PC-3 (cell line): ENCODE data around the gene TPCN2. TPM values are rescaled to one million over a fixed set of nuclear protein-coding genes. Genes with fewer than 3 reads are reported as not detected.

Source experiments
- ATAC-seq: fragments of 200-7000 bp; cut with Tn5 transposase; 2 replicates; pipeline ENCODE4 v1.9.1; 2020; ENCODE audit warnings: mild to moderate bottlenecking, moderate library complexity
- BruUV-seq: library from RNA; stranded (reverse); fragments of 400-500 nt; replicated peaks from 2 replicates; lab custom pipeline; 2021; lab: Mats Ljungman, UMichigan
- CTCF ChIA-PET: fragments of 300-600 bp; sonication (Branson Sonifier 250); formaldehyde crosslinking; loops from one replicate; lab custom pipeline; 2022; ENCODE audit warnings: antibody characterized with exemption; lab: Charles Lee
- POLR2A ChIA-PET: fragments of 300-600 bp; sonication (Branson Sonifier 250); formaldehyde crosslinking; loops from one replicate; lab custom pipeline; 2022; ENCODE audit warnings: antibody characterized with exemption; ENCODE audit not compliant: unreplicated experiment; lab: Charles Lee
- DNase-seq: peaks from one replicate; pipeline ENCODE4 v3.0.0-alpha.2; 2015
- H2AFZ ChIP-seq: fragments of 300-600 bp; sonication (generic); 2 replicates; pipeline ENCODE4 v1.6.0; 2016; ENCODE audit warnings: antibody characterized with exemption, low read length
- H3F3A ChIP-seq: fragments of 300-600 bp; sonication (generic); one replicate; pipeline ENCODE4 v1.6.0; 2017; ENCODE audit warnings: antibody characterized with exemption, low read length, control low read depth, mild to moderate bottlenecking; ENCODE audit not compliant: unreplicated experiment
- H3K27ac ChIP-seq: fragments of 300-600 bp; sonication (generic); 2 replicates; pipeline ENCODE4 v1.5.1; 2016; ENCODE audit warnings: mild to moderate bottlenecking, low read length
- H3K27me3 ChIP-seq: fragments of 300-600 bp; sonication (generic); 2 replicates; pipeline ENCODE4 v1.6.1; 2016; ENCODE audit warnings: low read length, mixed read lengths
- H3K36me3 ChIP-seq: fragments of 300-600 bp; sonication (generic); 2 replicates; pipeline ENCODE4 v1.6.1; 2016; ENCODE audit warnings: low read depth, mixed run types, low read length, mixed read lengths
- H3K4me1 ChIP-seq: fragments of 300-600 bp; sonication (generic); 2 replicates; pipeline ENCODE4 v1.5.1; 2016; ENCODE audit warnings: low read length; ENCODE audit not compliant: insufficient read depth
- H3K4me2 ChIP-seq: fragments of 300-600 bp; sonication (generic); 2 replicates; pipeline ENCODE4 v1.6.0; 2016; ENCODE audit warnings: low read length
- H3K4me3 ChIP-seq: fragments of 300-600 bp; sonication (generic); 2 replicates; pipeline ENCODE4 v1.5.1; 2016; ENCODE audit warnings: mild to moderate bottlenecking, low read length, mixed read lengths
- H3K79me2 ChIP-seq: fragments of 300-600 bp; sonication (generic); 2 replicates; pipeline ENCODE4 v1.6.1; 2017; ENCODE audit warnings: low read length, mixed read lengths
- H3K9ac ChIP-seq: fragments of 300-600 bp; sonication (generic); 2 replicates; pipeline ENCODE4 v1.6.0; 2016; ENCODE audit warnings: mild to moderate bottlenecking, low read length
- H3K9me2 ChIP-seq: fragments of 300-600 bp; sonication (generic); replicated peaks from 2 replicates; pipeline ENCODE4 v1.6.1; 2016; ENCODE audit warnings: mixed run types, low read length, mixed read lengths
- H3K9me3 ChIP-seq: fragments of 300-600 bp; sonication (generic); 2 replicates; pipeline ENCODE4 v1.6.1; 2016; ENCODE audit warnings: low read length, mixed read lengths
- H4K20me1 ChIP-seq: fragments of 300-600 bp; sonication (generic); 2 replicates; pipeline ENCODE4 v1.6.1; 2016; ENCODE audit warnings: low read length, mixed read lengths
- EZH2 ChIP-seq: fragments of 300-600 bp; sonication (generic); IDR thresholded peaks from one replicate; pipeline ENCODE4 v1.6.1; 2017; ENCODE audit warnings: antibody characterized with exemption, mild to moderate bottlenecking, low read length; ENCODE audit not compliant: unreplicated experiment
- EZH2phosphoT487 ChIP-seq: fragments of 300-600 bp; sonication (generic); IDR thresholded peaks from 2 replicates; pipeline ENCODE4 v1.6.1; 2018; ENCODE audit warnings: mild to moderate bottlenecking, antibody characterized with exemption, low read length, borderline replicate concordance
- intact Hi-C: fragments of 100-400 bp; cut with micrococcal nuclease; formaldehyde crosslinking; loops from 2 replicates; pipeline ENCODE4 v1.9.0; 2023
- total RNA-seq: library from RNA; depleted of rRNA; stranded (reverse); fragments of >200 nt; gene quantifications from 2 replicates; pipeline ENCODE4 v1.2.3, GENCODE V29; 2014
- TF ChIP-seq, protein P1 (sequence below): fragments of 300-600 bp; sonication (generic); conservative IDR thresholded peaks from 2 replicates; pipeline ENCODE4 v1.5.1; 2017; ENCODE audit warnings: antibody characterized with exemption, low read depth, mild to moderate bottlenecking, low read length

Gene TPCN2
- total RNA-seq, 1 experiment from 2014 or later = 13.0 TPM

DNA sequence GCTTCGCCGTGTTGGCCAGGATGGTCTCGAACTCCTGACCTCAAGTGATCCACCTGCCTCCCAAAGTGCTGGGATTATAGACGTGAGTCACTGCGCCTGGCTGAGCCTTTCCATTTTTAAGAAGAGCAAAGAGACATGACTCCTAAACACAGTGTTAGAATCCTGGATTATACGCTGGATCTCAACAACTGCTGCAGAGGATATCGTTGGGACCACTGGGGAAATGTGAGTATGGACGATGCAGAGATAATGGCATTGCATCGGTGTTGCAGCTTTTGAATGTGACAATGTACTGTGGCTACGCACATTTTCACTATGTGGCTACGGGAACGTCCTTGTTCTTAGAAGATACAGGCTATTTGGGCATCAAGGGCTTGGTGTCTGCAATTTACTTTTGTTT is 41.9 kb upstream of the TPCN2 start:
- no peak for TF ChIP-seq EZH2
- TF ChIP-seq, protein P1, sequence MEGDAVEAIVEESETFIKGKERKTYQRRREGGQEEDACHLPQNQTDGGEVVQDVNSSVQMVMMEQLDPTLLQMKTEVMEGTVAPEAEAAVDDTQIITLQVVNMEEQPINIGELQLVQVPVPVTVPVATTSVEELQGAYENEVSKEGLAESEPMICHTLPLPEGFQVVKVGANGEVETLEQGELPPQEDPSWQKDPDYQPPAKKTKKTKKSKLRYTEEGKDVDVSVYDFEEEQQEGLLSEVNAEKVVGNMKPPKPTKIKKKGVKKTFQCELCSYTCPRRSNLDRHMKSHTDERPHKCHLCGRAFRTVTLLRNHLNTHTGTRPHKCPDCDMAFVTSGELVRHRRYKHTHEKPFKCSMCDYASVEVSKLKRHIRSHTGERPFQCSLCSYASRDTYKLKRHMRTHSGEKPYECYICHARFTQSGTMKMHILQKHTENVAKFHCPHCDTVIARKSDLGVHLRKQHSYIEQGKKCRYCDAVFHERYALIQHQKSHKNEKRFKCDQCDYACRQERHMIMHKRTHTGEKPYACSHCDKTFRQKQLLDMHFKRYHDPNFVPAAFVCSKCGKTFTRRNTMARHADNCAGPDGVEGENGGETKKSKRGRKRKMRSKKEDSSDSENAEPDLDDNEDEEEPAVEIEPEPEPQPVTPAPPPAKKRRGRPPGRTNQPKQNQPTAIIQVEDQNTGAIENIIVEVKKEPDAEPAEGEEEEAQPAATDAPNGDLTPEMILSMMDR = no peak
- no peak for TF ChIP-seq EZH2phosphoT487
- H3K9me2 ChIP-seq = no peaks in the 10 kb centered on the region
- intact Hi-C loops = no loop called here
- no peak overlapping the region for H2AFZ ChIP-seq
- no peak overlapping the region for H3K4me3 ChIP-seq
- H3K4me2 ChIP-seq = no peak overlapping the region
- H4K20me1 ChIP-seq = no peaks in the 10 kb centered on the region
- POLR2A ChIA-PET = no interaction called here
- no TSS peak for BruUV-seq
- no peaks in the 10 kb centered on the region for H3K27me3 ChIP-seq
- H3K79me2 ChIP-seq = no peaks in the 10 kb centered on the region
- no peak overlapping the region for H3K9ac ChIP-seq
- no peak overlapping the region for H3K27ac ChIP-seq
- ATAC-seq (no peak), DNase-seq (no peak)
- CTCF ChIA-PET = no interaction called here
- no peaks in the 10 kb centered on the region for H3K9me3 ChIP-seq
- H3K4me1 ChIP-seq = peaks cover 29% of the 10 kb centered on the region
- H3F3A ChIP-seq = no peaks in the 10 kb centered on the region
- H3K36me3 ChIP-seq = no peaks in the 10 kb centered on the region

DNA sequence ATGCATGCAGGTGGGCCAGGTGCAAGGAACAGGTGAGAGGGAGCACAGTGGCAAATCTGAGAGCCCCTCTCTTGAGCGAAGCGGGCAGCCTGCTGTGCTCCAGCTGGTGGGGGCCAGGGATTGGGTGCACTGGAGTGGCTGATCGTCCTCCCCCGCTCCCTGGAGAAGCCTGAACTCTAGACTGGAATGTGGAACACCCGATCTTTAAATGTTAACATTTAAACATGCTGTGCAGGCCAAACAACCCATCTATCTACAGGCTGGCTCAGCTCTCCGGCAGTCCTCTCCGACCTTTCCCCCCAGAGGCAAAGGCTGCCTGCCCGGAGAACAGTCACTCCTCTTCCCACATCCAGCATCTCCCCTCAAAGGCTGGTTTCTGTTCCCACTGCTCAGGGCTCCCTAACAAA is 40.8 kb upstream of the TPCN2 start:
- Histone ChIP-seq H3K9ac (no peak overlapping the region), H3F3A (no peaks in the 10 kb centered on the region), H3K9me3 (no peaks in the 10 kb centered on the region), H3K27me3 (no peaks in the 10 kb centered on the region), H3K36me3 (no peaks in the 10 kb centered on the region), H3K4me2 (0 out of 2 replicates have a peak overlapping the region, but pooled peaks have one; percentile 38), H2AFZ (no peak overlapping the region), H3K79me2 (no peaks in the 10 kb centered on the region), H3K27ac (peak overlapping the region; percentile 46), H3K4me1 (peaks cover 29% of the 10 kb centered on the region), H3K4me3 (no peak overlapping the region), H3K9me2 (no peaks in the 10 kb centered on the region), H4K20me1 (no peaks in the 10 kb centered on the region)
- ATAC-seq = no peak
- ChIA-PET POLR2A (no interaction called here), CTCF (interaction anchor here (0.6 kb wide), 1 partner anchor 41 kb away, joined by 3 read pairs; the partner anchor contains the start of gene TPCN2)
- no peak for DNase-seq
- BruUV-seq = no TSS peak
- intact Hi-C loops = loop anchor here (2.0 kb wide), 1 partner anchor 41 kb away; the partner anchor contains the start of gene TPCN2
- no peak for TF ChIP-seq EZH2phosphoT487
- TF ChIP-seq, protein P1 = no peak
- TF ChIP-seq EZH2 = no peak

DNA sequence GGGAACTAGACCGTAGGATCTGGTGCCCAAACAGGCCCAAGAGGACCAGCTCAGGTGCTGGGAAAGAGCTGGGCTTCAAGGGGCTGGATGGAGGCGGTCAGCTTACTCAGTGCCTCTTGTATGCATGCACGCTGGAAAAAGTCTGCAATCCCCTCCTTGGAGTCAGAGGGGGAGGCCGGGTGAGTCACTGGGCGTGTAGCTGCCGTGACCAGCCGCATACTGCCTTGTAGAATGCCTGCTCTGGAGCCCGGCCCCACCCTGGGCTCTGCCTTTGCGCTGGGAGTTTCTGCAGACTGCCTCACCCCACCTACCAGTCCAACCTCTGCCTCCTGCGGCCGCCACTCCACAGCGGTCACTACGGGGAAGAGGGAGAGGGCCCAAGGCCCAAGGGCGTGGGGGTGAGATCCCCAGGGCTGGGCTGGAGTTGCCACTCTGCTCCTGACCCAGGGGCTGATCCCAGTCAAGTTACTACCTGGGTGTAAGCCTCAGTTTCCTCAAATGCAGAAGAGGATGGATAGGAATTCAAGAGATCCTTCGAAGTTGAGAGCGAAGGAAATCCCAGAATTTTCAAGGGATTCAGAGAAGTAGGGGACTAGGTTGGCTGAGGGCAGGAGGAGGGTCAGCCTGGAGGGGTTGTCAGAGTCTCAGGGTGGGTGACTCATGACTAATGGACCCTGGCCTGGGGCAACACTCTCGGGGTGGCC is 39.8 kb upstream of the TPCN2 start:
- no peaks in the 10 kb centered on the region for H3F3A ChIP-seq
- H3K4me1 ChIP-seq = peaks cover 29% of the 10 kb centered on the region
- ChIA-PET CTCF (interaction anchor here (0.6 to 0.8 kb wide), 2 partner anchors 35 to 40 kb away, joined by 3 read pairs; partner anchors contain the start of gene TPCN2), POLR2A (no interaction called here)
- DNase-seq = peak; percentile 95
- H2AFZ ChIP-seq = peak overlapping the region; percentile 54
- H3K27me3 ChIP-seq = no peaks in the 10 kb centered on the region
- TF ChIP-seq, protein P1 = no peak
- TF ChIP-seq EZH2phosphoT487 (no peak), EZH2 (no peak)
- H3K9me3 ChIP-seq = no peaks in the 10 kb centered on the region
- no peaks in the 10 kb centered on the region for H3K79me2 ChIP-seq
- peak overlapping the region; percentile 65 for H3K4me2 ChIP-seq
- peak overlapping the region; percentile 21 for H3K9ac ChIP-seq
- H3K9me2 ChIP-seq = no peaks in the 10 kb centered on the region
- no peaks in the 10 kb centered on the region for H4K20me1 ChIP-seq
- intact Hi-C loops = loop anchor here (2.0 kb wide), 1 partner anchor 40 kb away; the partner anchor contains the start of gene TPCN2
- H3K36me3 ChIP-seq = no peaks in the 10 kb centered on the region
- H3K27ac ChIP-seq = peak overlapping the region; percentile 50
- peak; percentile 97 for ATAC-seq
- BruUV-seq = no TSS peak
- no peak overlapping the region for H3K4me3 ChIP-seq
